OCI-M2 (cell line): ENCODE data around the gene GGT7.
A peak's percentile ranks its signal among the peaks of the same experiment; 100 is the strongest.
"Not testable (repeated sequence)": the region's sequence is repeated elsewhere in the genome, so short reads cannot be mapped to it uniquely, and the experiment has no call there.

ENCODE experiments used
- DNase-seq: peaks from one replicate; lab custom pipeline; 2025; ENCODE audit not compliant: unreplicated experiment; lab: John Stamatoyannopoulos, UW

The GGT7 gene, protein sequence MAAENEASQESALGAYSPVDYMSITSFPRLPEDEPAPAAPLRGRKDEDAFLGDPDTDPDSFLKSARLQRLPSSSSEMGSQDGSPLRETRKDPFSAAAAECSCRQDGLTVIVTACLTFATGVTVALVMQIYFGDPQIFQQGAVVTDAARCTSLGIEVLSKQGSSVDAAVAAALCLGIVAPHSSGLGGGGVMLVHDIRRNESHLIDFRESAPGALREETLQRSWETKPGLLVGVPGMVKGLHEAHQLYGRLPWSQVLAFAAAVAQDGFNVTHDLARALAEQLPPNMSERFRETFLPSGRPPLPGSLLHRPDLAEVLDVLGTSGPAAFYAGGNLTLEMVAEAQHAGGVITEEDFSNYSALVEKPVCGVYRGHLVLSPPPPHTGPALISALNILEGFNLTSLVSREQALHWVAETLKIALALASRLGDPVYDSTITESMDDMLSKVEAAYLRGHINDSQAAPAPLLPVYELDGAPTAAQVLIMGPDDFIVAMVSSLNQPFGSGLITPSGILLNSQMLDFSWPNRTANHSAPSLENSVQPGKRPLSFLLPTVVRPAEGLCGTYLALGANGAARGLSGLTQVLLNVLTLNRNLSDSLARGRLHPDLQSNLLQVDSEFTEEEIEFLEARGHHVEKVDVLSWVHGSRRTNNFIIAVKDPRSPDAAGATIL

DNA sequence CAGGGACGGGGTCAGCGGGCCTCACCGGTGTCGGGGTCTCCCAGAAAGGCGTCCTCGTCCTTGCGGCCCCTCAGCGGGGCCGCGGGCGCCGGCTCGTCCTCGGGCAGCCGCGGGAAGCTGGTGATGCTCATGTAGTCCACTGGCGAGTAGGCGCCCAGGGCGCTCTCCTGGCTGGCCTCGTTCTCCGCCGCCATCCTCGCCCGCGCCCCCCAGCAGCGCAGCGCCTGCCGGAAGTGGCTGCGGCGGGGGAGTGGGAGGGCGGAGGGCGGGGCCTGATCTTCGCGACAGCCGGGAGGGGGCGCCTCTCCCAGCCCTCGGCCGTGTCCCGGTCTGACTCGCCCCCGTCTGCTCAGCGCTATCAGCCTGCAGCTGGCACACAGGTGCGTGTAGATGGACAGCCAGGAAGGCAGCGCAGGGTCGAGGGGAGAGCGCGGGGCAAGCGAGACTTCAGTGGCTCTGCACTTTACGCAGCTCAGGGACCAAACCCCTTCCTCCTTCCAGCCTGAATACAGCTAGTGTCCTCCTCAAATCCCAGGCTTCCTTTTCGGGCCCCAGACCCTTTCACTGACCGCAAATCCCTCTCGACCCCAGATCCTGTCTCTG is at the start of gene GGT7:
Gene GGT7 (minus strand): TSS at position 235 of the 603 bp plus-strand sequence. CDS start 41 bp downstream, at position 194.
- DNase-seq, result peak; percentile 51

DNA sequence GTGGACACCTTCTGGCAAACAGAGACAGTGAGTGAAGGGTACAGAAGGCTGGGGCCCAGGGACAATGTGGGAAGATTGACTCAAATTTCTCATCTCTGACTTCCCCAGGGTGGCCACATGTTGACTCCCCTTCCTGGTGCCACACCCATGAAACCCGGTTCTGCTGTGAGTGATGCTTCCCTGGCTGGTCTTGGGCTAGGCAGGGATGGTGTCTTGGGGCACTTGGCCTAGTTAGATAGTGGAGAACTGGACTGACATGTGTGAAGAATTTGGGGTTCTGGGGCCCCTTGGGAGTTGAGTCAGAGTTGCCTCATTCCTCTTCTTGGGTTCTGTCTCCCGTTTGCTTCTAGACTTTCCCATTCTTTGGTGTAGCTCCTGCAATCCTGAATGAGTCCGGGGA is 48.8 kb upstream of the GGT7 start:
- DNase-seq, result no peak

DNA sequence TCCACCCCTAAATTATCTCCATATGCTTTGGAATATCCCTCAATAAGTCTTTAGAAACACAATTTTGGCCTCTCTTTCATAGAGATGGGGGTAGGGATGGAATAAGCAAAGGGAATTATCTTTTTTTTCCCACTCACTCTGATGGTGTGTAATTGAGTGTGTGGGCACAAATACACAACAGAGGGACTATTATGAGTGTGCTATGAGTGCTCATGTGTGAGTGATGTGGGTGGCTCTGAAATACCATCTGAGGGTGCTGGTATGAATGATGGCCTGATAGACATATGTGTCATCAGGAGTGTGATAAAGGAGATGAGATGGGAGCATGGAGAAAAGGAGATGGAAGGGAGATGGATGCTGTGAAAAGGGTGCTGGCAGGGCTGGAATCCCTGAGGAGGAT is 47.4 kb upstream of the GGT7 start:
- no peak for DNase-seq

DNA sequence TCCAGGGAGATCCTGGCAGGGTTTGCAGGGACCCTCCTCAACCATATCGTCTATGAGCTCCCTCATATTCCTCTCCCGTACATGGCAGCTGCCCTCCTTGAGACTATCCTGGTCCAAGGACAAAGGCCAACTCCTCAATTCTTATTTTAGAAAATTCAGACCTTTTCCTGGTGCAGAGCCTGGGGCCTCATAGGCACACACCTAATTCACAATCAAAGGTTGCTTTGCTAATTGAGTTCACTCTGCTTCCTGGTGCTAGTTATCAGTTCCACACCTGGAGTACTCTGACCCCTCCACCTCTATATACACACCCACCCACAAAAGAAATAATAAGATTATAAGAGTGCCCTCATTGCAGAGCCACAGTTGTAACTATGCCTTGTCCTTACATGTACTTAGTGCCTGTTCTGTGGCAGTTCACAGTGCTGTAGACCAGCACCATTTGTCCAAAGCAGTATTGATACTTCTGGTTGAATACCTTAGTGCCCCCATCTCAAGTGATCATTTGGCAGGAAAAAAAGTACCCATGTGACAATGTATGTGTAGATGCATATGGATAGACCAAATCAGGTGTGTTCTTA is 44.2 kb upstream of the GGT7 start:
- no peak for DNase-seq

DNA sequence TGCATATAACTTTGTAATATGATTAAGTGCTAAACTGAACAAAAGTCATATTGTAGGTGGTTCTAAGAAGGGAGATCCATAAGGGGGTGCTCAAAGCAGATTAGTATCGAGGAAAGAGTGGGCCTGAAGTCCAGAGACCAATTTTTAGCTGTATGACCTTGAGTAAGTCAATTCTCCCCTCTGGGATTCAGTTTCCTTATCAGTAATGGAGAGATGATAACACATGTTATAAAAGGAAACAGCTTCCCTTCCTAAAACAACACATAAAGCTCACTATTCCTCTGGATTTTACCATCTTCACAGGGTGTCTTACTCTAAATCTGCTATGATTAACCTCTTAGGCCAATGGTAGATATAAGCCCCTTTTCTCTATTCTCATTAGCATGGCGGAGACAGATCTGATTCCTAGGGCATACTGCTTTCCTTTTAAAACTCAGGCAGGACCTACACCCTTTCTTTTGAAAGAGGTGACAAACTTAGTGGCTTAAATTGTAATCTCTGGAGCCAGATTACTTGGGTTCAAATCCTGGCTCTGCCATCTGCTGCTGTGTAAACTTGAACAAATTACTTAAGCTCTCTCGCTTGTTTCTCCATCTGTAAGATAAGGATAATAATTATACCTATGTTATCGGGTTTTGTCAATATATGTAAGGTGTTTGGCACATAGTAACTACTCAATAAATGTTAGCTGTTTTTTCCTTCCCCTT is 43.2 kb upstream of the GGT7 start:
- DNase-seq, result no peak

DNA sequence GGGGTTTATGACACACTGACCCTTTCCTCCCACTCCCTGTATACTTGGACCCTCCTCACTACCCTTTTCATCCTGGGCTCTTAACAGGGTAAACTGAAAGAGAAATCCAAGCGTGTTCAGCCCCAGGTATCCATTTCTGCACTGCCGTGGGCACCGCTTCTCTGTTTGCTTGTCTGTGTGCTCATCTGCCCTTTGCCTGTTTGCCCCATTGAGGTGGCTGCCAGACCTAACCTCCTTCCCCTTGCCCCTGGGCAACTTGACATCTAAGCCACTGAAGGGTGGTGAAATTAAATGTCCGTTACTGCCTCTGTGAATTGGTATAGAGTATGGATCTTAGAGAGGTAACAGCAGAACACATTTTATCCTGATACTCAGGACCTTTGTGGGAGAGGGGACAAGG is 42.5 kb upstream of the GGT7 start:
- no peak for DNase-seq

DNA sequence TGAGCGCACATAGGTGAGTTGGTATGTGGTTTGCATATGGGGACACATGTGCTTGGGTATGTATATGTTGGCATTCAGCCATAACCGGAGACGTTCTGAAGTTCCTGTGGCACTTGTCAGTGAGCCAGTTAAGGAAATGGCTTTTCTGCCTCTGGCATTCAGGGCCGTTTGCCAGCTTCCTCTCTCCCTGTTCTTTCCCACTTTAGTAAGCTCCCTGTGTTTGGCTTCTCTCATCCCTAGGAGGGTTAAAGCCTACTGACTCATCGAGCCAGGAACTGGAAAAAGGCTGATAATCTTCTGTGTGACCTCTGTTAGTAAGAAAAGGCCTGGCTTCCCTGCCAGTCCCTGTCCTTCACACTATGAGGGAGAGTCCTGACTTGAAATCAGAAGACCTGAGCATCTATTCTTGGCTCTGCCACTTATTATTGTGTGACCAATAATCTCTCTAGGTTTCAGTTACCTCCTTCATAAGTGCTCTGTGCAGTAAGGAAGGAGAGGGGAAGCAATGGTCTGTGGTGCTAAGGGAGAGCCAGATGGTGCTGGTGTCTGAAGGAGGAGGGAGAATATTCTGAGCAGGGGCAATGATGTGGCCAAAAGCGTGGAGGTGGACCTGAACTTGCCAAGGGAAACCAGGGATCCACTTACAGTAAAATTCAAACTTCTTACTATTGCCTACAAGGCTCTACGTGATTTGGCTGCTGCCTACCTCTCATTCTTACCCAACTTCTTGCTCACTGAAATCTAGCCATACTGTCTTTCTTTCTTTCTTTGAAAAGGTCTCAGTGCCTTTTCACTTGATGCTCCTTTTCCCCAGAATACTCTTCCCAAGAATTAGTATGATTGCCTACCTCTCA is 35.2 kb upstream of the GGT7 start:
- no peak for DNase-seq

DNA sequence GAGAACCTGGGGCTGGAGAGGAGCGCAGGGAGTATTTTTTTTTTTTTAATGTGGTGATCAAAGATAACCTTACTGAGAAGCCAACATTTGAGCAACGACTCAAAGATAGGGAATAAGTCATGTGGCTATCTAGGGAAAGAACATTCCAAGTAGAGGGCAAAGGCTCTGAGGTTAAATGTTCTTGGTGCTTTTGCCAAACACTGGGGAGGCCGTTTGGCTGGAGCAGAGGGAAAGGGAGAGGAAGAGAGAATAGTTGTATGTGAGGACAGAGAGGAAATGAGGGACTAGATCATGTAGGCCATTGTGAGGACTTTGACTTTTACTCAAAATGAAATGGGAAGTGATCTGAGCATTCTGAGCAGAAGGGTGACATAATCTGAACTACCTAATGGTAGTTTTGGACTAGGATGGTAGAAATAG is 31.6 kb upstream of the GGT7 start:
- no peak for DNase-seq

DNA sequence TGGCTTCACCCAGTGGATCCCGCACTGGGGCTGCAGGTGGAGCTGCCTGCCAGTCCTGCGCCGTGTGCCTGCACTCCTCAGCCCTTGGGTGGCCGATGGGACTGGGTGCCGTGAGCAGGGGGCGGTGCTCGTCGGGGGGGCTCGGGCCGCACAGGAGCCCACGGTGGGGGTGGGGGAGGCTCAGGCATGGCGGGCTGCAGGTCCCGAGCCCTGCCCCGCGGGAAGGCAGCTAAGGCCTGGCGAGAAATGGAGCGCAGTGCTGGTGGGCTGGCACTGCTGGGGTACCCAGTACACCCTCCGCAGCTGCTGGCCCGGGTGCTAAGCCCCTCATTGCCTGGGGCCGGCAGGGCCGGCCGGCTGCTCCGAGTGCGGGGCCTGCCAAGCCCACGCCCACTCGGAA is 26.1 kb upstream of the GGT7 start:
- not testable (repeated sequence) for DNase-seq

DNA sequence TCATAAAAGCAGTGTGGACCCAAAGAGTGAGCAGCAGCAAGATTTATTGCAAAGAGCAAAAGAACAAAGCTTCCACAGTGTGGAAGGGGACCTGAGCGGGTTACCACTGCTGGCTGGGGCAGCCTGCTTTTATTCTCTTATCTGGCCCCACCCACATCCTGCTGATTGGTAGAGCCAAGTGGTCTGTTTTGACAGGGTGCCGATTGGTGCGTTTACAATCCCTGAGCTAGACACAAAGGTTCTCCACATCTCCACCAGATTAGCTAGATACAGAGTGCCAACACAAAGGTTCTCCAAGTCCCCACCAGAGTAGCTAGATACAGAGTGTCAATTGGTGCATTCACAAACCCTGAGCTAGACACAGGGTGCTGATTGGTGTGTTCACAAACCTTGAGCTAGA is 25.5 kb upstream of the GGT7 start:
- DNase-seq, result not testable (repeated sequence)

DNA sequence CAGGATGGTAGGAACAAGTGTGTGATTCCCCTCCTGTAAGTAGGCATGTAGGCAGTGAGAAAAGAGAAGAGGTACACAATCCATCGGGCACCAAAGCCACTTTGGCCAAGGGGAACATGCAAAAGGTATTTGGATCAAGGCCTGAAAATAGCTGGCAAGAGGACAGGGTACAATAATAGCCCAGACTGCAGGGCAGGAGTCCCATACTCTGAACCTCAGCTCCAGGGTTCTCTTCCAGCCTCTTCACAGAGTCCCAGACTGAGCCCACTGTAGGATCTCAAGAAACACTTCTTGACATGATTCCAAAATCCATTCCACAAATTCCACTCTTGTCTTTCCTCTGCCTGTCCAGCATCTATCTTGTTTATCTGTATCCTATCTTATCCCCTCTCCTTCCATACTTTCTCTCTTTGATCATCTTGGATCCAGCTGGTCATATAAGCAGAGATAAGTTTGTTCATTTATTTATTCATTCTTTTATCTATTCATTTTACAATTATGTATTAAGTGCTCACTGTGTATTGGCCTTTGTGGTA is 23.5 kb upstream of the GGT7 start:
- DNase-seq, result no peak

DNA sequence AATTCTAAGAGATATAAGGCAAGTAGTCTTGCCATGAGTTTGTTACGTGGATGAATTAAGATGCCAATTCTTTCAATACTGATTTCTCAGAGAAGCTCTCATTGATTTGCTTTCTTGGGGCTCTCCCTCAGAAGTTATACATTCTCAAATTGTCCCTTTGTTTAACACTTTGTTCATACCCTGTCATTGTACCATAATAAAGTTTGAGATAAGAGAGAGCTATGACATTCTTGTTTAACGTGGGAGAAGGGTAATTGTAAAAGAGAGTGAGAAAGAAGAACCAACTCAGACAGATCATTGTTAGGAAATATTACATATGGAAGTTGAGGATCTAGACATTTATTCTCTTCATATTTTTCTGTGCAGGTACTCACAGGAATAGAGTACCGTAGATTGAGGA is 22.8 kb upstream of the GGT7 start:
- DNase-seq, result no peak

DNA sequence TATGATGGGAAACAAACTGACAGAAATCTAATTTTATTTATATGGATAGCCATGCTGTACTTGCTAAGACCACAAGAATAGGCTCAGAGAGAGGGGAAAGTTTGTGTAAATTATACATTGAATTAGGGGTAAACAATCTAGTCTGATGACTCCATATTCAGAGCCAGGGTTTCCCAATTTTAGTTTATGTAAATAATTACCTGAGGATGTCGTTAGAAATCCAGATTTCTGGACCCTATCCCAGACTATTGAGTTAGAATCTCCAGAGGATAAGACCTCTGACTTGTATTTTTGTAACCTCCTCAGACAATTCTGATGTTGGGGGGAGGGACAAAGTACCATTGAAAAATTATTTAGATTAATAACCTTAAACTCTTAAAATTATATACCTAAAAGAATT is 22.1 kb upstream of the GGT7 start:
- DNase-seq, result no peak

DNA sequence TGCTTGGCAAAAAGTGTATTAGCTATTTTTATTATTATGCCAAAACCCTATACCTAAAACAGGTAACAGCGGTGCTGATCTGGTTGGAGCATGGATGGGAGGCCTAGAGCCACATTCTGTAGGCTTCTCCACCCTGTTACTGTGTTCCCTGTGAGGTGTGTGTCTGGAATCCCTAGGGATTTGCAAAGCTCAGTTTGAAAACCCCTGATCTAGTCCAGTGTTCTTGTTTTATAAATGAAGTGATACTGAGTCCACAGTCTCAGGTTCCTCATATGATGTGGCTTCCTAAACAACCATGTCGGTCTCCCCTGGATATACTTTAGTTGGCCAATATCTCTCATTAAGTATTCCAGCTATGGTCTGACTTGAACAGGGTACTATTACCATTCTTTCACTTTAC is 20.0 kb upstream of the GGT7 start:
- no peak for DNase-seq

DNA sequence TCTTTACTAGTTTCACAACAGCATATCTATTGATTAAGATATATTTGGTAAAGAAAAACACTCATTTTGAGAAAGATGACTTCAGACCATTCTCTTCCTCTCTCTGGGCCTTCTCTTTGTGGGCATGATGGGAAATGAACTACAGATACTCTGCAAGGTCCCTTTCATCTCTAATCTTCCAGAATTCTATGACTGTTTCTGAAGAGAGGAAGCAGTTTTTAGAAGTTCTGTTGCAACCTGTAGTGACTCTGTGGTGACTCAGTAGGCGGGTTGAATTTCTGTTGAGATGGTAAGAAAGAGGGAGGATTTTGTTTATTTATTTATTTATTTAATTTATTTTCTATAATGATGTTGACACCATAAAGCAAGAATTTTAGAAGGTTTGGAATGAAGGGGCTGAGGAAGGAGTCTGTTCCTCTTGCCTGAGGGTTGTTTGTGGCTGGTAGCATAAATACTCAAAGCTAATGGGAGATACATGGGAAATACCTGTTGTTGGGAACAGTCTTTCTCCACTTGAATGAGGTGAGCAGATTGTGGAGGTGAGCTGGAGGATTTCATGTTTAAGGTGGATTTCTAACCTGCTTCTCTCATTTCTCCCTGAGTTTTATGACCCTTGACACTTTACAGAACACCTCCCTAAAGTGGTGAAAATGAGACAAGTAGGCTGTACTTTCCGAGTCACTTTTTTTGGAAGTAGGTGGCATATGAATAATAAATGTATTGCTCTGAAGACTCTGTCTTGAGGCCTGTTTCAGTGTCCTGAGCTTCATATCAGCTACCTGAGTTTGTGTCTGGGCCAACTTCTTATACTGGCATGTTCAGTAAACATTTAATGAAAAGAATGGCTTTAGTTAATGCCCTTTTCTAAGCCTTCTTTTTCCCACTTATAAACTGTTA is 18.8 kb upstream of the GGT7 start:
- no peak for DNase-seq

DNA sequence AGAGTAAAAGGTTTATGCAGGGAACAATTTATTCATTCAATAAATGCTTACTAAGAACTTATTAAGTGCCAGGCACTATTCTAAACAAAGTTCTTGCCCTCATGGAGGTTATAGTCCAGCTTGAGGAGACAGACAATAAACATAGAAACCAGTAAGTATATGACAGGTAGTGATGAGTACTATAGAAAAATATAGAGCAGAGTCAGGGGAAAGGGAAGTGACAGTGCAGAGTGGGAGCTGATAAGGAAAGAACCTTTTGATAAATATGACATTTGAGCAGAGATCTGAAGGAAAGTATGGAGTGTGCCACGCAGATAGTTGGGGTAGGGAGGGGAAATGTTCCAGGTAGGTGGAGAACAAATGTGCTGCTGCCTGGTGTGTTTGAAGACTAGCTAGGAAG is 15.8 kb upstream of the GGT7 start:
- peak; percentile 68 for DNase-seq

DNA sequence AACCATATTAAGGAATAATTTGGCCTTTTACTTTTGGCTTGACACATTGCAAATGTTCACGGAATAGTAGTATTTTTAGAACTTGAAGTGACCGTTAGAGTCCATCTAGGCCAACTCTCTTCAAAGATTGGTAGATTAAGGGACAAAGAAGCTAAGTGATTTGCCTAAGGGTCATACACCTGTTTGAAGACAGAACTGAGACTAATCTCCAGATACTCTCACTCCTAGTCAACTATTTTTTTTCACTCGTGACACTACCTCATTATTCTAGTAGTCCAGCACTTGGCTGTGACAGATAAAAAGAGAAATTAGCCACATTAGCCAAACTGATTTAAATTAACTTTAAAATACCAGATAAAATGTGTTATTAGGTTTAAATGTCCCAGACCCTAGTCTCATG is 14.4 kb upstream of the GGT7 start:
- no peak for DNase-seq

DNA sequence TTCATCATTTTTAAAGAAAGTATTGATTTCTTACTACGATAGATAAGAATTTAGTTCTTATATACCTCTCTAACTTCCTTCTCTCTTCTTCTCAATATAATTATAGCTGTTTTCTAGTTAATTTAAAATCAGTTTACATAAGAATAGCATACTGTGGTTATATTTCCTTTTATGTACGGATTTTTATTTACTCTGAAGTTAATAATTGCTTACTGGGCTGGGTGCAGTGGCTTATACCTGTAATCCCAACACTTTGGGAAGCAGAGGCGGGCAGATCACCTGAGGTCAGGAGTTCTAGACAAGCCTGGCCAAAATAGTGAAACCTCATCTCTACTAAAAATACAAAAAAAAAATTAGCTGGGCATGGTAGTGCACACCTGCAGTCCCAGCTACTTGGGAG is 13.5 kb upstream of the GGT7 start:
- DNase-seq, result no peak

DNA sequence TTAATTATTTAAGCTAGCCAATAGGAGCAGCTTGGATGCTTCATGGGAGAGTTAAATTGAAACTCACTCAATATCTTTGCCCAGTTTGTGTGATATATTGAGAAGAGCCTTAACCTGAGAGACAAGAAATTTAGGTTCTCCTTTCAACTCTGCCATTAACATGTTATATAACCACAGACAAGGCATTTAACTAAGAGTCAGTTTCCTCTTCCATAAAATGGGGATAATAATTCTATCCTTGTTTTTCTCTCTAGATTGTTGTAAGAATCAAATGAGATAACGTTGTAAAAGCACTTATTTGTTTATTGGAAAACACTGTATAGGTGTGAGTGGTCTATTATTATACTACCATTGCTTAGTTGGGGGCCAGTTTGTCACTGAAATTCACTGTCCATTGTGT is 11.6 kb upstream of the GGT7 start:
- no peak for DNase-seq
